ENCODE measurements around the gene GCM1. TPM values are rescaled to one million over a fixed set of nuclear protein-coding genes. Genes with fewer than 3 reads are reported as not detected.

Gene GCM1
- polyA plus RNA-seq, 3 donors: 0.08 TPM; not detected in 2

GRCh38 chr6:53128842-53129241, 19.8 kb downstream of the GCM1 start:
- no peaks in the 10 kb centered on the region for H3K9me3 ChIP-seq (replicated peaks in 1 of 2; ENCODE audit: control insufficient read depth in 1 of 2, insufficient read depth in 1 of 2, low read length in 2 of 2)
- H3K79me2 ChIP-seq (ENCODE audit: insufficient read depth, low read length): no peaks in the 10 kb centered on the region
- TF ChIP-seq CTCF (IDR thresholded peaks at IDR 0.05): no peak
- no peak for DNase-seq
- H3K4me1 Mint-ChIP-seq: peaks cover 3% of the 10 kb centered on the region
- H3K4me2 ChIP-seq (replicated peaks; ENCODE audit: extremely low read depth, low read length, poor library complexity, severe bottlenecking): no peak overlapping the region
- H3K9me3 Mint-ChIP-seq: no peaks in the 10 kb centered on the region
- no peaks in the 10 kb centered on the region for H3K36me3 ChIP-seq (replicated peaks in 1 of 2; ENCODE audit: control insufficient read depth in 1 of 2, insufficient read depth in 2 of 2, low read length in 2 of 2)
- no peaks in the 10 kb centered on the region for H3K4me1 ChIP-seq (ENCODE audit: control insufficient read depth in 1 of 2, insufficient read depth in 2 of 2, low read length in 2 of 2)
- no peak overlapping the region for H2AFZ ChIP-seq (ENCODE audit: insufficient read depth, low read depth, low read length, poor library complexity, severe bottlenecking)
- WGBS (ENCODE audit: insufficient coverage): no CpG with 5 or more reads among the region's 5 CpGs
- H3K4me3 ChIP-seq (replicated peaks in 1 of 3; ENCODE audit: low read depth in 2 of 3, low read length in 3 of 3): no peak overlapping the region
- intact Hi-C loops (cut with micrococcal nuclease): no loop called here
- peaks cover 4 to 14% (median 13%) of the 10 kb centered on the region in 3 donors for H3K27me3 Mint-ChIP-seq (ENCODE audit: low read depth in 3 of 3)
- H3K9ac ChIP-seq (ENCODE audit: insufficient read depth, low read length, poor library complexity, severe bottlenecking): no peak overlapping the region
- H3K36me3 Mint-ChIP-seq: no peaks in the 10 kb centered on the region
- H4K20me1 ChIP-seq (ENCODE audit: insufficient read depth, low read length): no peaks in the 10 kb centered on the region
- no peak overlapping the region for H3K4me3 Mint-ChIP-seq
- no peak overlapping the region for H3K27ac Mint-ChIP-seq
- no peaks in the 10 kb centered on the region for H3K27me3 ChIP-seq (ENCODE audit: control insufficient read depth in 2 of 2, insufficient read depth in 2 of 2, low read length in 2 of 2)
- no peak overlapping the region for H3K27ac ChIP-seq (ENCODE audit: low read depth in 1 of 2, low read length in 2 of 2)

- no peak overlapping the region for H3K27ac Mint-ChIP-seq
- 85% methylated on average over 3 of the region's 4 CpGs for WGBS (ENCODE audit: insufficient coverage)
- H3K4me1 Mint-ChIP-seq: no peaks in the 10 kb centered on the region
- H3K36me3 Mint-ChIP-seq: no peaks in the 10 kb centered on the region
- intact Hi-C loops (cut with micrococcal nuclease): no loop called here
- Histone ChIP-seq H3K79me2 (ENCODE audit: insufficient read depth, low read length) (no peaks in the 10 kb centered on the region), H3K4me3 (replicated peaks in 1 of 3; ENCODE audit: low read depth in 2 of 3, low read length in 3 of 3) (no peak overlapping the region), H3K9me3 (replicated peaks in 1 of 2; ENCODE audit: control insufficient read depth in 1 of 2, insufficient read depth in 1 of 2, low read length in 2 of 2) (no peaks in the 10 kb centered on the region), H3K4me2 (replicated peaks; ENCODE audit: extremely low read depth, low read length, poor library complexity, severe bottlenecking) (no peak overlapping the region), H4K20me1 (ENCODE audit: insufficient read depth, low read length) (no peaks in the 10 kb centered on the region), H3K36me3 (replicated peaks in 1 of 2; ENCODE audit: control insufficient read depth in 1 of 2, insufficient read depth in 2 of 2, low read length in 2 of 2) (no peaks in the 10 kb centered on the region), H2AFZ (ENCODE audit: insufficient read depth, low read depth, low read length, poor library complexity, severe bottlenecking) (no peak overlapping the region), H3K9ac (ENCODE audit: insufficient read depth, low read length, poor library complexity, severe bottlenecking) (no peak overlapping the region), H3K27ac (ENCODE audit: low read depth in 1 of 2, low read length in 2 of 2) (no peak overlapping the region), H3K27me3 (ENCODE audit: control insufficient read depth in 2 of 2, insufficient read depth in 2 of 2, low read length in 2 of 2) (no peaks in the 10 kb centered on the region), H3K4me1 (ENCODE audit: control insufficient read depth in 1 of 2, insufficient read depth in 2 of 2, low read length in 2 of 2) (no peaks in the 10 kb centered on the region)
- DNase-seq: no peak
- no peak for TF ChIP-seq CTCF (IDR thresholded peaks at IDR 0.05)
- peaks cover 4 to 14% (median 12%) of the 10 kb centered on the region in 3 donors for H3K27me3 Mint-ChIP-seq (ENCODE audit: low read depth in 3 of 3)
- no peak overlapping the region for H3K4me3 Mint-ChIP-seq
- no peaks in the 10 kb centered on the region for H3K9me3 Mint-ChIP-seq
Observed at GRCh38 chr6:53125276-53125675, 23.4 kb downstream of the GCM1 start.
